GM19351 (cell line): ENCODE results near the gene ACAN.

Source experiments
- ATAC-seq: cut with Tn5 transposase; IDR thresholded peaks from one replicate; pipeline ENCODE4 v1.9.1; 2021; ENCODE audit warnings: mild to moderate bottlenecking, moderate library complexity; ENCODE audit not compliant: unreplicated experiment

ACAN gene

DNA sequence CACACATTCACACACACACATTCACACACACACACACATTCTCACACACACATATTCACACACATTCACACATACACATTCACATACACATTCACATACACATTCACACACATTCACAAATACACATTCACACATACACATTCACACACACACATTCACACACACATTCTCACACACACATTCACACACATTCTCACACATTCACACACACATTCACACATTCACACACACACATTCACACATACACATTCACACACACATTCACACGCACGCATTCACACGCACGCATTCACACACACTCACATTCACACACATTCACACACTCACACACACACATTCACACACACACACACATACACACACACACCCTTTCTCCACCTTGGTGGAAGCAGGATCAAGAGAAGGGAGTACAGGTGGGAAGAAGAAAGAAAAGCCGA, 97.8 kb downstream of the ACAN start:
- ATAC-seq, result no peak

DNA sequence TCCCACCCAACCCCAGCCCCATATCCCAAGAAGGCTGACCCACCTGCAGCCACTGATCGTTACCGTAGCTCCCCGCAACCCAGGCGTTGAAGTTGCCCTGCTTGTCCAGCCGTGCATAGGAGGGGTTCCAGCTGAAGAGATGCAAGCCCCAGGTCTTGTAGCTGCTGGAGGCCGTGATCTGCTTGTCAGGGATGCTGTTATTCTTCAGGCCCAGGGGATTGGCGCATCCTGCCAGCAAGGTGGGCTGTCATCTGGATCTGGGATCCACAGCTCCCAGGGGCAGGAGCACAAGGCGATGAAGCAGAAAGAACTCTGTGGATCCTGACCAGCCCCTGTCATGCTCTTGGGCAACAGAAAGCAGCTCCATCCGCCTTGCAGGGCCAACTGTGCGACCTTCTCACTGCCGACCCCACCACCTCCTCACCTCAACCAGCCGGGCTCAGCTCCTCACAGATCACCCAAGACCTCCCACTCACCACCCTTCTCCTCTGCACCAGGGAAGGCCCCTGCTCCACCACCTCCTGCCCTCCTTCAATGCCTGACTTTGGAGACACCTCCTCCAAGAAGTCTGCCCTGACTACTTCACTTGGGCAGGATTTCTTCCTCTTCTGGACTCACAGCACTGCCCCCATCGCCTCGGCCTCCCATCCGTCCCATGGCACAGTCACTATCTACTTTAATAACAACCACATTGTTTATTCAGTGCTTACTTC, 98.4 kb downstream of the ACAN start:
- no peak for ATAC-seq

DNA sequence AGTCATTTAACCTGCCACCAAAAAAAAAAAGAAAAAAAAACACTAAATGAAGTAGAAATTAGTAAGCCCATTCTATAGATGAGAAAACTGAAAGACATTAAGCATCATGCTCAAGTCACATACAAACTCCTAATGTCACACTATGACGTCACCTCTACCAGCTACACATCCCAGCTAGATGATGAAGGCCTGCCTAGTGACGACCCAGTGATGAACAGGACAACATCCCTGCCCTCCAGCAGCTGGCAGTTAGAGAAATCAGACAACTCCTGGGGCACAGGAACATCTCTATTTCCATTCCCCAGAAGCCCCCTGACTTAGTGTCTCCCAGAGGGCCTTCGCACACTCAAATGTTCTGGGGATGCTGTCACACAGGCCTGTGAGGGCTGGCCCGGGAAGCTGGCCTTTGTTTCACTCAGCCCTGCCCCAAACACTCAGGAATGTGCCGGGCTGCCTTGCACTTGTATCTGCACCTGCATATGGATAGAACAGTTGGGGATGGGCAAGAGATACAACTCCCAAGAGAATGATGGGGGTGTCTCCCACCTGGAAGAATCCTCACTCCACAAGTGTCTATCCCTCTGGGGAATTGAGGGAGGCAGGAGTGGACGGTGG, 99.1 kb downstream of the ACAN start:
- ATAC-seq, result no peak

DNA sequence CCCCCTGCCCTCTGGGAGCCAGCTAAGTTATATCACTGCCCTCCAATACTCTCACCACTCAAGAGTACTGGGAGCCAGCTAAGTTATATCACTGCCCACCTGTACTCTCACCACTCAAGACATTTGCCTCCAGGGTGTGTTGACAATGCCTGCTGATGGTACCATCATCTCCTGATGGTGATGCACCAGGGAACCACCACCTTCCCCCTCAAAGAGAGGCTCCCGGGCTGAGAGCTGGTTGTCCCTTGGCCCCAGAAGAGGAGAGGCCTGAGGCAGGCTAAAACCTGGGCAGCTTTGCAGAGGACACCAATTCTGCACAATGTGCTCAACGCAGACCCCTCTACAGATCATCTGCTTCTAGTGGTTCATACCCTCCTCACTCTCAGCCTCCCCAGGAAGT, 99.6 kb downstream of the ACAN start:
- ATAC-seq, result no peak

DNA sequence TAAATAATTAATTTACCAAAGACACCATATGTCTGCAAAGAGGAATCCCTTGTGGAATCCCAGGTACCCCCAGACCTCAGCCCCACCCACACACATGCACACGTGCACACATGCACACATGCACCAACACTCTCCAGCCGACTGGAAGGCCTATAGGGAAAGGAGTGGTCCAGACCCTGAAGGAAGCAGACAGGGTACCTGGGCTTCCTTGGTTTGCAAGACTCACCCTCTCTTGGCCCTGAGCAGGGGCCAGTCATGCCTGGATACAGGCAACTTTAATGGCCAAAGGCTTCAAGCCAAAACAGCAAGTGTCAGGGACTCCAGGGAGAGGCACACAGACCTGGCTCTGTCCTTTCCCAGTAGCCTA, 101.0 kb downstream of the ACAN start:
- ATAC-seq, result peak; percentile 14

DNA sequence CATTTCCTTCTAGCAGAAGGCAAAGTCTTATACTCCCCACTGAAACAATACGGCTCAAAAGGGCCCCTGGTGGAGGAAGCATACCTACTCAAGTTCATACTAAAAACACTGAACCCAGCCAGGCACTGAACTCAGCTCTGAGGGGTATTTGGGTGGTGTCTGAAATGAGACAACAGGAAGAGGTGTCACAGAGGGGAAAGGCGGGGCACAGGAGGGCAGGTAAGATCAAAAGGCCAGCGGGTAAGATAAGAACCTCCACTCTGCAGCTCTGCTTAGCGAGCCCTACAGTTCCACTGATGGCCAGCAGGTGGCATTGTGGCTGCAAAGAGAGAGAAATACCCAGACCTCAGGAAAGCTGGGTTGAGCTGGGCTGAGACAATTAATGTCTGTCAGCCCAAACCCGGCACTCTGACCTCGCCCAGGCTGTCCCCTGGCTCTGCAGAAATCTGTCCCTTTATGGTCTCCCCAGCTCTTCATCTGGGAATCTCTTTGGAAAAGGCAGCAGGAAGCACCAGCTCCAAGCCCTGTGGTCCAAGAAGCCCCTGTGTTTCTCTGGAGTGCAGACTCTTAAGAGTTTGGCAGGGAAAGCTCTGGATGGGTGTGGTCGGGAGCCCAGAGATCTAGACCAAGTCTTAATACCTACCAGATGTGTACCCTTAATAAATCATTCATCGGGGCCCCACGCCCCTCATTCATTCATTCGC, 101.5 kb downstream of the ACAN start:
- peak; percentile 86 for ATAC-seq

DNA sequence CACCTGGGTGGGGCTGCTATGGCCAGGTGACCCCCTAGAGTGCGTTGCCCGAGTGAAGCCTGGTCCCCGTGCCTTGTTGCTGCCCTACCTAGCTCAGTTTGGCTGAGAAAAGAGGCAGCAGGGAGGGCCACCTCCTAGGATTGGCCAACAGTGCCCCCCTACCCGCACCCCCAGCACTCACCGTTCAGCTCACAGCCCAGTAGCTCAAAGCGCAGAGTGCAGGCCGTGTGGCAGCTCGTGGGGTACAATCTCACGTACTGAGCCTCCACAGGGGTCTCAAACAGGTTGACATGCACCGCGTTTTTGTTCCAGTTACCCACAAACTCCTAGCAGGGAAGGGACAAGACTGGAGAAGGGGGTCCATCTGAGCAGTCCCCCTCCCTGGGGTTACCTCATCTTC, 102.3 kb downstream of the ACAN start:
- ATAC-seq, result no peak

DNA sequence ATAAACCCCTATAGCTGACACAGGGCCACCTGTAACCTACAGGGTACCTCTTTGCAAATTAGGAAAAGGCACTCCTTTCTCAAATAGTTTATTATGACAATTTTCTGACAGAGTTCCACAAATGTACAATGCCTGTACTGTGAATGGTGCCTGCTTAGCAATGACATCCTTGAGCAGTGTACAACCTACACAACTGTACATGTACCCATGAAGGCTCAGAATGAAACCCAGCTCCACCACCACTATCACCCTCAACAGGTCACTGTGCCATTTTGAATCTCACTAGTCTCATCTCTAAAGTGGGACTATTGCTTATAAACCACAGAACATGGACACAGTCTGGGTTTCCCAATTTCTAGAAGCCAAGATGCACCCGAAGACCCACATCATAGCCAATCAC, 102.9 kb downstream of the ACAN start:
- no peak for ATAC-seq

DNA sequence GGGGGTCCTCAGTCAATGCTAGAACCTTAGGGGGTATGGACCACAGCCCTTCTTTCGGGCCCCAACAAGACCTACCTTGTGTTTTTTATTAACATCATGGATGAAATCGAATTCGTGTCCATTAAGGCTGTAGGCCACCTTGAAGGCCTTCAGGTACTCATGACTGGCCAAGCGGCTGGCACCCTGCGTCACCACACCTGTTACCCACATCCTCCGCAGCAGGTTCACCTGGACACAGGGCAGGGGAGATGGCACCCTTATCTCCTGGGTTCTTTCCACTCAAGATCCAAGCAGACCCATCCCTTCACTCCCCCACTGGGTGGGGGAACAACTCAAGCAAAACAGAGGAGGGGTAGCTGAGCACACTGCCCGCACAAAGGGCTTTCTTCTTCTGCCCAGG, 103.3 kb downstream of the ACAN start:
- no peak for ATAC-seq

DNA sequence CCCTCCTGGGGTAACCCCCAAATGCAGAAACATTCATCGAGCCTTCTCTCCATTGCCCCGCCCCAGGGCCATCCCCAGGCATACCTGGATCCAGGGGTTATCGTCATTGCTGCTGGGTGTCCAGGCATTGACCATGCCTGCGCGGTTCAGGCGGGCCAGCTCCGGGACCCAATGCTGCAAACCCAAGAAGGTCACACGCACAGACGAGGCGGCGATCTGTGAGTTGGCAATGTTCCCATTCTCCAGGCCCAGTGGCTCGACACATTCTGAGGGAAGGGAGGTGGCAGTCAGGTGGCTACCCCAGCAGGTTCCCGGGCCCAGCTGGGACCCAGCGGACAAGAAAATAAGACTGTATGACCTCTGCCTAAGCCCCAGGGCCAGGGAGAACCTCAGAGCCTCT, 103.9 kb downstream of the ACAN start:
- no peak for ATAC-seq

DNA sequence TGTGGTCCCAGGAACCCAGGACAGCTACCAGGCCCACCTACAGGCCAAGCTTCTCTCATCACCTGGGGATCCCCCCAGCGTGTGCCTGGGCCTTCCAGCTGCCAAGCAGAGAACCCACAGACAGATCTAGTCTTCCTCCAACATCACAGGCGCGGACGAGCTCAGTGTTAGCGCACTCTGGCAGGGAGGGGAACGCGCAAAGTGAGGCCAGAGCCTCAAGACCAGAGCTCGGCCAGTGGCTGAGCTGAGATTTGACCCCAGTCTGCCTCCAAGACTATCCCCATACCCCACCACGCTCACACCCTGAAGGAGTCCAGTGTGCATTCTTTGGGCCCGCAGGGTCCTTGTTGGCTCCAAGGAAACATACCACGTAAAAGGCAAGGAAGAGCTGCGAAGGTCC, 104.9 kb downstream of the ACAN start:
- no peak for ATAC-seq

DNA sequence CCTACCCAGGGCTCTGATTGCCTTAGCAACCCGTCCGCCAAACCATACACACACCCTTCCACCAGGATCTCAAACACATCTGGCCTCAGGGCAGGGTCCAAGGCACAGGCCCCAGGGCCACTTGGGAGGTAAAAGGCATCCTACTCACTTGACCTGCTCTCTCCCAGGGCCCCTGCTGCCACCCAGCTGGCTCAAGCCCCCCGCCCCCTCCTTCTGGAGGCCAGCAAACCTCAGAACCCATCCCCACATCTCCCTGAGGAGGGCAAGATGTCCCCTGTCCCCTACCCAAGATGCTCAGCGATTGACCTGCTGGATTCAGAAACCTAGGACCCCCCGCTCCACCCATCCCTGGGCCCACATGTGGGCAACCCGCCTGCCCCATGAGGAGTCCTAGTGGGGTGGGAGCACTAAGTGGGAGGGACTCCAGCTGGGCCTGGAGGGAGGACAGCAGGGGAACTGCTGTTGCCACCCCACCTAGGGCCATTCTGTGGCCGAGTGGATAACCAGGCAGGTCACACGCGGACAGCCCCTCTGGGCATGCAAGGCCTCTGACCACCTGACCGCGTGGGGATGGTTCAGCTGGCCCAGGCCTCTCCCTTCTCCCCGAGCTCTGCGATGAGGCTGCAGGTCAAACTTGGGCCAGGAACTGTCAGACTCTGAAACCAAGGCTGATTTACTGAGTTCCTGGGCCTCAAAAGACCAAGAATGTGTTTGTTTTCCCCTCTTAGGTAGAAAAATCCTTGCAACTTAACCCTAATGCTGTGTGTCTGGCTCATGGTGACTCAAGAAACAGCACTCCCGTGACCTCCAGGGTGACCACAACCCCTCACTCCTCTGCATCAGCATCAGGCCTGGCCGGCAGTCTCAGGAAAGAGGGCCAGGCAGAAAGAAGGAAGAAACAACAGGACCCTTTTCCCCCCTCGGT, 105.7 kb downstream of the ACAN start:
- no peak for ATAC-seq

DNA sequence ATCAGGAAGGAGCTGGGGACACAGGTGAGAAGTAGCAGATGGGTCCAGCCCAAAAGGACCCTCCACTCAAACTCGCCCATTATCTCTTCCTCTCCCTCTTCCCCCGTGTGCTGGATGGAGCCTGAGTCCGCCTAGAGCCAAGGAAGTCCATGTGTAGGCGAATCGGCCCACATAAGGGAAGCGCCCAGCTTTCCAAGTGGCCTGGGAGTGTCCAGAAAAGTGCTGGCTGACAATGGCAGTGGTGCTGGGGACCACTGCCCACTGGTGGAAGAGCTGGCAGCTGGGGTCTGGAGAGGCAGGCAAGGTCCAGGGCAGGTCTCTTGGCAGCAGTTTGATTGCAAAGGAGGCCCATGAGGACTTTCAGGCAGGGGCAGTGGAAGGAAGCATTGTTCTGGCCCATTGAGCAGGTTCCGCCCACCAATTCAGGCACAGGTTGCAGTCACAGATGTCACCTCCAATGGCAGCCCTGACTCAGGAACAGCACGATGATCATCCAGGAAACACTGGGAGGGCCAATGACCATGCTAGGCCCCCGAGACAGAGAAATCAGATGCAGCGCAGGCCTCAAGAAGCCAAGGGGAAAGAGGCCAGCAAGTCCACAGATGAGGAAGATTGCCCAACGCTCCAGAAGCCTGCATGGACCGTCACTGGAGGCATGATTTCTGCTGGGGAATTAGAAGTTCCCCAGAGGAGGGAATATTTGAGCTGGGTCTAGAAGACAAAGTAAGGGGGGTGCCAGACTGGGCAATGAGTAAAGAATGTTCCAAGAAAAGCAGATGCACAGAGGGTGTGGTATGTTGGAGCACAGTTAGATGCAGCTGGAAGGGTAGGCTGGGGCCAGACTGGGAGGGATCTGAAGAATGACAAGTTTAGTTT, 107.0 kb downstream of the ACAN start:
- no peak for ATAC-seq

DNA sequence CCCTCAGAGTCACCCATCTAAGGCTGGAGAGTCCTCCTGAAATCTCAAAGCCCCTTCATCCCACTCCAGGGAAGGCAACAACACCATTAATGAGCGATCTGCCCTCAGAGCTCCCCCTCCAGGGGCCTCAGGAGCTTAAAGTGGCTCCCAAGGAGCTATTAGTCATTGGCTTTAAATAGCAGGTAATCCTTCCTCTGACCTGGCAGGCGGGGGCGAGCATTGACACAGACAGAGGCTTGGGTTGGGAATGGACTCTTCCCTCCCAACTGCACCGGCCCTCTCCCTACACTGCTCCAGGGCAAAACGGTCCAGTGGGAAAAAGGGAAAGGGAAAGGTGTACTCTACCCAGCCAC, 108.5 kb downstream of the ACAN start:
- no peak for ATAC-seq

DNA sequence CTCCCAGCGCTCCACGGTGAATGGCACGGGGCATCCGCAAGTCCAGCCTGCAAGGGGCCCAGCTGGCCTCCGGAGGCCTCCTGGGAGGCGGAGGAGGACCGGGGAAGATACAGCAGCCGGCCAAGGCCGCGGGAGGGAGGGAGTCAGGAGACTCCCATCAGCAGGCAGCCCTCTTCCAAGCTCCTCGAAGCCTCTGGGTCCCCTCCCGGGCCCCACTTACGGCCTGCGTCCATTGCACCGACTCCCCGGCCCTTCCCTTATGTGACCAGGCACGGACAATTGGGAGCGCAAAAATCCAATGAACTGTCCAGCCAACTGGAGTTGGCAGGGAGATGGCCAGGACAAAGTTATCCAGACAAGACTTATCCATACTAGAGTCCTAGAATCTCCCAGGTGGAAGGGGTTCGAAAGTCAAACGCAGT, 109.3 kb downstream of the ACAN start:
- ATAC-seq, result no peak

DNA sequence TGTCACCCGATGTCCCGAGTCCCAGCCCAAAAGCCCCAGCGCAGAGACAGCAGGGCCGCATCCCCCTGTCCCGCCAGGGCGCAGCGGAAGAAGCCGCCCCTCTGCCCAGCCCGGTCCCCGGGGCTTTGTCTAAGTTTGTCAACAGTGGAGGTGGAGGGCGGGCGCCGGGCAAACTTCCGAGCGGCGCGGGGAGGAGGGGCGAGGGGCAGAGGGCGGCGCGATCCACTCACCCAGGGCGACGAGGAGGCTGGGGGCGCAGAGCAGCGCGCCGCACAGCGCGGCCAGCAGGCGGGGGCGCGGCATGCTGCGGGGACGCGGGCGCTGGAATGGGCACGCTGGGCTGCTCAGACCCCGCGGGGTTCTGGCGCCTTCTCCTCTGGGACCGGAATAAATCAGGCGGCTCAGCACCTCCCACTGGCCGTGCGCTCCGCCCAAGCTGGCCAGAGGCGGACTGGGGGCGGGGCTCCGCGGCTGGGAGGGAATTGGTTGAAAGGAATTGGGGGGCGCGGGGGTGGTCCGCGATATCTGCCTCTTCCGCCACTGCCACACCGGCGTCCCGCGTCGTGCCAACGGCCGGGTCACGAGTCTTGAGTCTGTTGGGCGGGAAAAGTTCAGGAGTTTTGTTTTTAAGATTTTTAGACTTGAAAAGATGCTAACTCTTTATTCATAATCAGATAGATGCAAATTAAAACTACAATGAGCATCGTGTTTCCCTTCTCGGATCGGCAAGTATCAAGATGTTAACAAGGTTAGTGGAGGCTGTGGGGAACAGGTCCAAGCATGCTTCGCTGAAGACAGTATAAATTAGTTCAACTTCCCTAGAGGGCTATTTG, 110.0 kb downstream of the ACAN start, which contains the start of gene MFGE8:
MFGE8 (minus strand) TSS at position 363 of the 833 bp plus-strand sequence; CDS start at position 303, 60 bp downstream.
- peak; percentile 81 for ATAC-seq

DNA sequence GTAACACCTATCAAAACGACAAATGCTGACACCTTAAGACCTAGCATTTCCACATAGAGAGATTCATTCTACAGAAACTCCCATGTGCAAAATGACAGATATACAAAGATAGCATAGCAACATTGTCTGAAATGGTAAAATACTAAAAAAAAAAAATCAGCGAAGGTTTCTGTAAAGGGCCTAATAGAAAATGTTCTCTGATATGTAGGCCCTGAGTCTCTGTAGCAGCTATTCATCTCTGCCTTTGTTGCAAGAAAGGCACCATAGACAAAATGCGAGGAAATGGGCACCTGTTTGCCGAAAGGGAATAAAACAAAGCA, 110.6 kb downstream of the ACAN start:
- ATAC-seq, result no peak

DNA sequence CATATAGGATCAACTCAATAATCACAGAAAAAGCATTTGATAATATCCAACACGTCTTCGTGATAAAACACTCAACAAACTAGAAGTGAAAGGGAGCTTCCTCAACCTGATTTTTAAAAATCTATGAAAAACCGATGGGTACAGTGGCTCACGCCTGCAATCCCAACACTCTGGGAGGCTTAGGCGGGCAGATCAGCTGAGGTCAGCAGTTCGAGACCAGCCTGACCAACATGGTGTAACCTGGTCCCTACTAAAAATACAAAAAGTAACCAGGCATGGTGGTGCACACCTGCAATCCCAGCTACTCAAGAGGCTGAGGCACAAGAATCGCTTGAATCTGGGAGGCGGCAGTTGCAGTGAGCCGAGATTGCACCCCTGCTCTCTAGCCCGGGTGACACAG, 112.1 kb downstream of the ACAN start:
- no peak for ATAC-seq

DNA sequence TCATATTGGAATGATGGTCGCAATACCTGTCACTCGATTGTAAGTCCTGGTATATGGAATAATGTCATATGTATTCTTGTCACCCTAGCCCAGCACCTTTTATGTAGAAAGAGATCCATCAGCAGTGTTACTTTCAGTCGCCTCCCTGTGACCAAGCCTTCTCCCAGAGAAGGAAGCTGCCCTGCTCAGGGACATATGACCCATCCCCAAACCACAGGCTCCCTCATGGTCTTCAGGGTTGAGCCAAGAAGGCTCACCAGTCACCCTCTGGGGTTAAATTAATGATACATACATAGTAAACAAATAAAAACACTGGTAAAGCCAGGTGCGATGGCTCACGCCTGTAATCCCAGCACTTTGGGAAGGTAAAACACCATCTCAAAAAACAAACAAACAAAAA, 114.5 kb downstream of the ACAN start:
- ATAC-seq, result no peak
